Karpas-422 (cell line): Measurements from ENCODE around the gene LRRC8D. TPM values are rescaled to one million over a fixed set of nuclear protein-coding genes. Genes with fewer than 3 reads are reported as not detected.

Experiments used
- DNase-seq: peaks from one replicate; pipeline ENCODE4 v3.0.0-alpha.2; 2015
- H2AFZ ChIP-seq: fragments of 200-600 bp; sonication (generic); 2 replicates; pipeline ENCODE4 v1.6.1; 2014; ENCODE audit warnings: antibody characterized with exemption, low read length, mixed read lengths
- H3K27ac ChIP-seq: fragments of 200-600 bp; sonication (generic); 2 replicates; pipeline ENCODE4 v1.5.1; 2014; ENCODE audit warnings: mild to moderate bottlenecking, low read length, moderate library complexity
- H3K27me3 ChIP-seq: fragments of 200-600 bp; sonication (generic); 2 replicates; pipeline ENCODE4 v1.6.1; 2014; ENCODE audit warnings: low read length, mixed read lengths
- H3K36me3 ChIP-seq: fragments of 200-600 bp; sonication (generic); 2 replicates; pipeline ENCODE4 v1.6.1; 2014; ENCODE audit warnings: low read length, mixed read lengths; ENCODE audit not compliant: insufficient read depth
- H3K4me1 ChIP-seq: fragments of 200-600 bp; sonication (generic); 2 replicates; pipeline ENCODE4 v1.6.1; 2014; ENCODE audit warnings: mild to moderate bottlenecking, low read length, mixed read lengths
- H3K4me2 ChIP-seq: fragments of 200-600 bp; sonication (generic); 2 replicates; pipeline ENCODE4 v1.6.1; 2014; ENCODE audit warnings: low read length, low read depth, mild to moderate bottlenecking; ENCODE audit not compliant: poor library complexity, severe bottlenecking
- H3K4me3 ChIP-seq: fragments of 200-600 bp; sonication (generic); 2 replicates; pipeline ENCODE4 v1.5.1; 2014; ENCODE audit warnings: mild to moderate bottlenecking, antibody characterized with exemption, low read length, mixed read lengths
- H3K79me2 ChIP-seq: fragments of 200-600 bp; sonication (generic); 2 replicates; pipeline ENCODE4 v1.6.1; 2014; ENCODE audit warnings: mild to moderate bottlenecking, low read length, mixed read lengths
- H3K9ac ChIP-seq: fragments of 200-600 bp; sonication (generic); 2 replicates; pipeline ENCODE4 v1.6.0; 2014; ENCODE audit warnings: low read length
- H3K9me2 ChIP-seq: fragments of 200-600 bp; sonication (generic), shearing (Covaris generic); replicated peaks from 2 replicates; pipeline ENCODE4 v1.6.0; 2014; ENCODE audit warnings: mild to moderate bottlenecking, low read length, moderate library complexity; ENCODE audit not compliant: insufficient read depth
- H3K9me3 ChIP-seq: fragments of 300-700, 200-600 bp; sonication (generic); 2 replicates; pipeline ENCODE4 v1.6.1; 2014; ENCODE audit warnings: low read length, mixed read lengths
- H4K20me1 ChIP-seq: fragments of 200-600 bp; sonication (generic); 2 replicates; pipeline ENCODE4 v1.6.1; 2014; ENCODE audit warnings: mild to moderate bottlenecking, antibody characterized with exemption, low read length, low read depth; ENCODE audit not compliant: insufficient read depth
- total RNA-seq: library from RNA; depleted of rRNA; stranded (reverse); fragments of >200 nt; shearing (Covaris generic); gene quantifications from 2 replicates; pipeline ENCODE4 v1.2.3, GENCODE V29; 2014; ENCODE audit warnings: low replicate concordance

Gene LRRC8D
- total RNA-seq, 1 experiment from 2014 or later = 48.9 TPM

- Histone ChIP-seq H3K4me2 (no peak overlapping the region), H3K79me2 (peaks cover 94% of the 10 kb centered on the region), H3K27ac (peak overlapping the region; percentile 51), H2AFZ (no peak overlapping the region), H3K27me3 (no peaks in the 10 kb centered on the region), H3K9ac (no peak overlapping the region), H3K9me2 (no peaks in the 10 kb centered on the region), H4K20me1 (no peaks in the 10 kb centered on the region), H3K9me3 (no peaks in the 10 kb centered on the region), H3K4me3 (no peak overlapping the region), H3K36me3 (no peaks in the 10 kb centered on the region; the same call in 1 of the 2 replicates), H3K4me1 (peaks cover 66% of the 10 kb centered on the region)
- DNase-seq = no peak
These were observed 79.5 kb downstream of the LRRC8D start for GRCh38 chr1:89900323-89900722.

DNA sequence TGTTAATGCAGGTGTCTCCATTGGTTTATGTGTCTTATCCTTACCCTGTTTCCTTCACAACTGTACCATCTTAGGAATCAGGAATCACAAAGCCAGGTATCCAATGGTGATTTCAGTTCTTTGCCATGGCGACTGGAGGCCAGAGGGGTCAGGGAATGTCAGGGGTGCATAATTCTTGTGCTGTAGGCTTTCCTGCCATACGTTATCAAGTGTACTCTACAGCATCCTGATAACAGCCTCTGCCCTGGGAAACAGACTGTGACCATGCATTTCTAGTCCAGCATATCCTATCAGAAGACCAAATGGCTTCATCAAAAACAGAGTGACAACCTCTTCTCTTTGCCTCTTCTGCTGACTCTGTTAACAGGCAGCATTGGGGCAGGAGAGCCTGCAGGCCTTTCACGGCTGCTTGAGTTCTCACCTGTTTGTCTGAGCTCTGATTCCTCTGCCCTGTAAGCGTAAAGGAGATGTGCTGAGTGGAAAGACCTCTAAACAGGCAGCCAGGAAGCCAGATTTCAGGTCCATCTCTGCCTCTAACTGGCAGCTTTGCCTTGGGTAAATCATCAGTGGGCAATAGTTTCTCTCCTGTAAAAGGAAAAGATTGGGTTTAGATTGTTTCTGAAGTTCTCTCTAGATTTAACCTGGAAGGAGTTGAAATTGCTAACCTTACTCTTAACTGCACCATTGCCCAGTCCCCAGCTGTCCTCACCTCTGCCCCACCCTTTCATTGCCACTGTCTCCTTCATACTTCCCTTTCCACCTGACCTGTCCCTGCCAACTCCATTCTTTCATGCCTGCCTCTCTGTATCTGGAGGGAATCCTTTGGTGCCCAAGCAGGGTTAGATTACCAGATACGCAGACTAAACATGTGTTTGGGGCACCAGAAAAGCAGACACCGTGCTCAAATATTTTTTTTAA, 80.2 kb downstream of the LRRC8D start:
- no peaks in the 10 kb centered on the region for H4K20me1 ChIP-seq
- no peaks in the 10 kb centered on the region; the same call in 1 of the 2 replicates for H3K36me3 ChIP-seq
- H3K9me3 ChIP-seq = no peaks in the 10 kb centered on the region
- peak overlapping the region; percentile 51 for H3K27ac ChIP-seq
- no peak overlapping the region for H3K4me2 ChIP-seq
- no peaks in the 10 kb centered on the region for H3K27me3 ChIP-seq
- H3K9ac ChIP-seq = no peak overlapping the region
- H2AFZ ChIP-seq = no peak overlapping the region
- peaks cover 74% of the 10 kb centered on the region for H3K4me1 ChIP-seq
- peaks cover 94% of the 10 kb centered on the region for H3K79me2 ChIP-seq
- no peaks in the 10 kb centered on the region for H3K9me2 ChIP-seq
- DNase-seq = no peak
- H3K4me3 ChIP-seq = no peak overlapping the region

DNA sequence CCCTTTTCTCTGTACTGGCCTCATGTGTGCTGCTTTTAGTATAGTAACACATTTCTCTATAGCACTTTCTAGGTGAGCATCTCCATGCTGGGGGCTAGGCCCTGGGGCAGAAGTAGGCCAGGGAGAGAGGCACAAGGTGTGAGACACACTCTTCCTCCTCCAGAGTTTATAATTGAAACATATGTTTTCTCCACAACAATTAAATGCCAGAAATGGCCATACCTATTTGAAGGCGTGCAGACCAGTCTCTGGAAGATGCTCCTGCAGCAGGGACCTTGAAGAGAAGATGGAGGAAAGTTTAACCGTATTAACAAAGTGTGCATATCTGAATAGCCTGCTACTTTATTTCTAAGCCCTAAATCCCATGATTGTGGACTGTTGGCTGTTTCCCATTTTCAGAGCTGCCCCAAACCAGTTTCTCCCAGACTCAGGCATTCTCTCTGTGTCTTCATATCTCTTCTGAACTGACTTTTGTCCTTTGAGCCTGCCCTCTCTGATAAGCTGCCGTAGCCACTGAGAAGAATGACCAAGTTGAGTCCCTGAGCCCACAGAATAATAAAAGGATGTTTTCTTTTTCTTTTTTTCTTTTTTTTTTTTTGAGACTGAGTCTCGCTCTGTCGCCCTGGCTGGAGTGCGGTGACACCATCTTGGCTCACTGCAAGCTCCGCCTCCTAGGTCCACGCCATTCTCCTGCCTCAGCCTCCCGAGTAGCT, 81.3 kb downstream of the LRRC8D start:
- Histone ChIP-seq H3K9me2 (no peaks in the 10 kb centered on the region), H3K4me3 (no peak overlapping the region), H3K79me2 (peaks cover 92% of the 10 kb centered on the region), H3K4me1 (peaks cover 84% of the 10 kb centered on the region), H4K20me1 (no peaks in the 10 kb centered on the region), H3K9ac (no peak overlapping the region), H3K27me3 (no peaks in the 10 kb centered on the region), H3K36me3 (no peaks in the 10 kb centered on the region), H3K27ac (no peak overlapping the region), H2AFZ (no peak overlapping the region), H3K4me2 (no peak overlapping the region), H3K9me3 (no peaks in the 10 kb centered on the region)
- no peak for DNase-seq

DNA sequence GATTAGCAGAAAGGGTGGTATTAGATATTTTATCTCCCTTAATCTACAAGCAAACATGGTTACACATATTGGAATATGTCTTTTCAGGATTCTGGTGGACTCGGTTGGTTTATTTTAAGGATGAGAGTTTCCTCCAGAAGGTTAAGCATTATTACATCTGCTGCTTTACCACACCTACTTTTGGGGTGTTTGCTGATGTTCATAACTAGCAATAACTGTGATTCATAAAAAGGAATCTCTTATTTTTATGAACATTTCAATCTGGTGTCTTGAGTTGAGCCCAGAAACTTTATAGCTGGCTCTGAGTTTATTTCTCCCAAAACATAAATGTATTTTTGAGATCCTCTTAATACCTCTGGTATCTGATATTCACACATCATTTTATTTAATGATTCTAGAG, 82.7 kb downstream of the LRRC8D start:
- no peaks in the 10 kb centered on the region for H3K9me3 ChIP-seq
- no peak overlapping the region for H3K4me2 ChIP-seq
- no peak for DNase-seq
- peaks cover 93% of the 10 kb centered on the region for H3K79me2 ChIP-seq
- no peak overlapping the region for H3K4me3 ChIP-seq
- H3K9ac ChIP-seq = no peak overlapping the region
- no peak overlapping the region for H2AFZ ChIP-seq
- H3K27me3 ChIP-seq = no peaks in the 10 kb centered on the region
- H4K20me1 ChIP-seq = no peaks in the 10 kb centered on the region
- H3K9me2 ChIP-seq = no peaks in the 10 kb centered on the region
- H3K27ac ChIP-seq = peak overlapping the region; percentile 97
- 0 out of 2 replicates have a peak, but pooled peaks cover 4% of the 10 kb centered on the region for H3K36me3 ChIP-seq
- peaks cover 97% of the 10 kb centered on the region for H3K4me1 ChIP-seq

DNA sequence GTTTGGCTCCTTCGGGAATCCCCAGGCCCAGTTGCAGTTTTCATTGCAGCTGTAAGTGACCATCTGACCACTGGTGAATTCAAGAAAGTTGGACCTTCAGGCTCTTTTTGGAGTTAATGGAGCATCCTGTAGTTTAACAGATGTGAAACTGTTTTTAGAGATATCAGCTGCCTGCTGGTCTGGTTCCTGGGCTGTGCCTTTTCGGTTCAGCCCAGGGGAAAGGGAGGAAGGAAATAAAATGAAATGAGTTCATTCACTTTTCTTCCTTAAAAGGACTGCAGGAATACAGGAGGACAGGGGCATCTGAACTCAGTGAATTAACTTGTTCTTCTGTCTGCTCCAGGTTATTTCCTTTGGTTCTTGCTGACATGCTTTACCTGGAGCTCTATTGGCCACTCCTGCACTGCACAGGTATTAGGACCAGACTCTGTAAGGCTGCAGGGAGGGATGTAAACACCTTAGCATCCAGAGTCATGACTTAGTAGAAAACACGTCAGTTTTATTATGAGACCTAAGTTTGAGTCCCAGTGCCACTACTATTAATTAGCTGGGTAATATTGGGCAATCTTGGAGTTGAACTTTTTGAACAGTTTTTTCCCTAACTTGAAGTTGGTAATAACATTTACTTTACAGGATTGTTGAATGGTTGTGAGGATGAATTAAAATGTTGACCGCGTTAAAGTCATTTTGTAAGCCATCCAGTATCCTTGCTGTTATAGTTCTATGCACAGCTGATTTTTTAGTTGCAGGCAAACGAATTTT, 83.6 kb downstream of the LRRC8D start:
- peaks cover 95% of the 10 kb centered on the region for H3K4me1 ChIP-seq
- H3K79me2 ChIP-seq = peaks cover 93% of the 10 kb centered on the region
- H2AFZ ChIP-seq = no peak overlapping the region
- no peaks in the 10 kb centered on the region for H4K20me1 ChIP-seq
- DNase-seq = no peak
- H3K4me3 ChIP-seq = no peak overlapping the region
- peak overlapping the region; percentile 97 for H3K27ac ChIP-seq
- H3K4me2 ChIP-seq = peak overlapping the region; percentile 82
- 0 out of 2 replicates have a peak, but pooled peaks cover 4% of the 10 kb centered on the region for H3K36me3 ChIP-seq
- H3K27me3 ChIP-seq = no peaks in the 10 kb centered on the region
- H3K9me2 ChIP-seq = no peaks in the 10 kb centered on the region
- no peak overlapping the region for H3K9ac ChIP-seq
- no peaks in the 10 kb centered on the region for H3K9me3 ChIP-seq

DNA sequence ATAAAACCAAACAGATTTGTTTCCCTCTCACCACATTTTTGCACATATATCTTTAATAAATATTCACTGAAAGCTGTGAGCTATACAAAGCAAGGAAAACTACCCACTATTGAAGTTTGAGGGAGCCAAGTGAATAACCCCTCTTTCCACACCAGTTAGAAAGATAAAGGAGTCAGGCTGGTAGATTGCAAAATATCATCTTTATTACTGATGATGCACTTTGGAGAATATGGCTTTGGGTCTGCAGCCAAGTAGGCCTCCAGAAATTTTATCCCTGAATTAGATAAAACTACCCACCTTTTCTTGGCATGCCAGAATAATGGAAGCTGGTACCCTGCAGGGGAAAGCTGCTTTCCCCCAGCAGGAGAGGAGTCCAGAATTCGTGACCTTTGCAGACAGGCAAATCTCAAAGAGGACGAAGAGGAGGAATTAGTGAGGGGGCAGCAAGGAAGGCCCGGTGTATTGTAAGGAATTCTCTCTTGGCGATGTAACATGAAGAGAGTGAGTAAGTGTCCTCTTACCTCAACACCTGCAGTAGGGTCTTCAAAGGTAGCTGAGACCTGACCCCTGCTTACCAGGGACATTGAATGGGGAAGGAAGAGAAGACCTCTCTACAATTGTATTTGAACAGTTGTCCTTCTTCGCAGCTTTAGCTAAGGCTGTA, 84.7 kb downstream of the LRRC8D start:
- H4K20me1 ChIP-seq = no peaks in the 10 kb centered on the region
- 0 out of 2 replicates have a peak, but pooled peaks cover 4% of the 10 kb centered on the region for H3K36me3 ChIP-seq
- peaks cover 91% of the 10 kb centered on the region for H3K79me2 ChIP-seq
- peak overlapping the region; percentile 97 for H3K27ac ChIP-seq
- peaks cover 91% of the 10 kb centered on the region for H3K4me1 ChIP-seq
- H3K9me2 ChIP-seq = no peaks in the 10 kb centered on the region
- peak overlapping the region; percentile 82 for H3K4me2 ChIP-seq
- no peak overlapping the region for H2AFZ ChIP-seq
- no peaks in the 10 kb centered on the region for H3K27me3 ChIP-seq
- peak overlapping the region; percentile 60; the same call in 1 of the 2 replicates for H3K4me3 ChIP-seq
- H3K9ac ChIP-seq = peak overlapping the region; percentile 74
- no peak for DNase-seq
- H3K9me3 ChIP-seq = no peaks in the 10 kb centered on the region

GRCh38 chr1:89906088-89906487, 85.3 kb downstream of the LRRC8D start:
- Histone ChIP-seq H3K9me3 (no peaks in the 10 kb centered on the region), H3K79me2 (peaks cover 90% of the 10 kb centered on the region), H2AFZ (no peak overlapping the region), H3K36me3 (0 out of 2 replicates have a peak, but pooled peaks cover 4% of the 10 kb centered on the region), H3K4me1 (peaks cover 88% of the 10 kb centered on the region), H3K27me3 (no peaks in the 10 kb centered on the region), H3K4me3 (peak overlapping the region; percentile 60), H4K20me1 (no peaks in the 10 kb centered on the region), H3K9me2 (no peaks in the 10 kb centered on the region), H3K9ac (peak overlapping the region; percentile 74), H3K4me2 (peak overlapping the region; percentile 82), H3K27ac (peak overlapping the region; percentile 97)
- peak; percentile 53 for DNase-seq
